ENCODE data around the gene DNAJC5.
"Not testable (repeated sequence)": the region's sequence is repeated elsewhere in the genome, so short reads cannot be mapped to it uniquely, and the experiment has no call there.

- TF ChIP-seq CTCF, POLR2A (IDR thresholded peaks at IDR 0.05): not testable (repeated sequence)
Measured at GRCh38 chr20:63929473-63929883, 34.6 kb downstream of the DNAJC5 start.

Data from thyroid gland (tissue), 4 donors.